Measurements from ENCODE around the gene TICAM2.
A peak's percentile ranks its signal among the peaks of the same experiment; 100 is the strongest.

Gene TICAM2

GRCh38 chr5:115625579-115626444 lies 23.5 kb upstream of the TICAM2 start, which contains the start of gene TMED7 (continued):
- peak; percentile 34; the same call in 1 of the 2 replicates for TF ChIP-seq ZNF610 (tag by site-specific recombination; IDR thresholded peaks at IDR 0.05; ENCODE audit: borderline replicate concordance)
- no peak for TF ChIP-seq ZNF548 (tag by site-specific recombination; IDR thresholded peaks at IDR 0.05)
- no peak for TF ChIP-seq SALL2 (tag by site-specific recombination; IDR thresholded peaks at IDR 0.05; ENCODE audit: borderline replicate concordance)
- no peak for TF ChIP-seq ZNF138 (tag by site-specific recombination; IDR thresholded peaks at IDR 0.05; ENCODE audit: borderline replicate concordance)
- TF ChIP-seq ZNF529 (tag by site-specific recombination; IDR thresholded peaks at IDR 0.05; ENCODE audit: insufficient replicate concordance) = no peak
- TF ChIP-seq ZNF488 (tag by site-specific recombination; IDR thresholded peaks at IDR 0.05) = no peak
- no peak; the same call in 1 of the 2 replicates for TF ChIP-seq ELK4 (IDR thresholded peaks at IDR 0.05; ENCODE audit: borderline replicate concordance, low read depth, low read length)
- TF ChIP-seq AEBP2 (tag by site-specific recombination; IDR thresholded peaks at IDR 0.05; ENCODE audit: borderline replicate concordance) = no peak
- TF ChIP-seq, protein P1, sequence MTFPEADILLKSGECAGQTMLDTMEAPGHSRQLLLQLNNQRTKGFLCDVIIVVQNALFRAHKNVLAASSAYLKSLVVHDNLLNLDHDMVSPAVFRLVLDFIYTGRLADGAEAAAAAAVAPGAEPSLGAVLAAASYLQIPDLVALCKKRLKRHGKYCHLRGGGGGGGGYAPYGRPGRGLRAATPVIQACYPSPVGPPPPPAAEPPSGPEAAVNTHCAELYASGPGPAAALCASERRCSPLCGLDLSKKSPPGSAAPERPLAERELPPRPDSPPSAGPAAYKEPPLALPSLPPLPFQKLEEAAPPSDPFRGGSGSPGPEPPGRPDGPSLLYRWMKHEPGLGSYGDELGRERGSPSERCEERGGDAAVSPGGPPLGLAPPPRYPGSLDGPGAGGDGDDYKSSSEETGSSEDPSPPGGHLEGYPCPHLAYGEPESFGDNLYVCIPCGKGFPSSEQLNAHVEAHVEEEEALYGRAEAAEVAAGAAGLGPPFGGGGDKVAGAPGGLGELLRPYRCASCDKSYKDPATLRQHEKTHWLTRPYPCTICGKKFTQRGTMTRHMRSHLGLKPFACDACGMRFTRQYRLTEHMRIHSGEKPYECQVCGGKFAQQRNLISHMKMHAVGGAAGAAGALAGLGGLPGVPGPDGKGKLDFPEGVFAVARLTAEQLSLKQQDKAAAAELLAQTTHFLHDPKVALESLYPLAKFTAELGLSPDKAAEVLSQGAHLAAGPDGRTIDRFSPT (tag by site-specific recombination; IDR thresholded peaks at IDR 0.05) = peak; percentile 82; the same call in 1 of the 2 replicates
- no peak for TF ChIP-seq GLI2 (tag by site-specific recombination; IDR thresholded peaks at IDR 0.05; ENCODE audit: borderline replicate concordance, low read depth)
- peak; percentile 98 for TF ChIP-seq KLF1 (tag by site-specific recombination; IDR thresholded peaks at IDR 0.05)
- TF ChIP-seq ZFP41 (tag by site-specific recombination; IDR thresholded peaks at IDR 0.05; ENCODE audit: borderline replicate concordance) = no peak
- TF ChIP-seq, protein P2, sequence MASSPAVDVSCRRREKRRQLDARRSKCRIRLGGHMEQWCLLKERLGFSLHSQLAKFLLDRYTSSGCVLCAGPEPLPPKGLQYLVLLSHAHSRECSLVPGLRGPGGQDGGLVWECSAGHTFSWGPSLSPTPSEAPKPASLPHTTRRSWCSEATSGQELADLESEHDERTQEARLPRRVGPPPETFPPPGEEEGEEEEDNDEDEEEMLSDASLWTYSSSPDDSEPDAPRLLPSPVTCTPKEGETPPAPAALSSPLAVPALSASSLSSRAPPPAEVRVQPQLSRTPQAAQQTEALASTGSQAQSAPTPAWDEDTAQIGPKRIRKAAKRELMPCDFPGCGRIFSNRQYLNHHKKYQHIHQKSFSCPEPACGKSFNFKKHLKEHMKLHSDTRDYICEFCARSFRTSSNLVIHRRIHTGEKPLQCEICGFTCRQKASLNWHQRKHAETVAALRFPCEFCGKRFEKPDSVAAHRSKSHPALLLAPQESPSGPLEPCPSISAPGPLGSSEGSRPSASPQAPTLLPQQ (tag by site-specific recombination; IDR thresholded peaks at IDR 0.05) = no peak
- TF ChIP-seq, protein P3, sequence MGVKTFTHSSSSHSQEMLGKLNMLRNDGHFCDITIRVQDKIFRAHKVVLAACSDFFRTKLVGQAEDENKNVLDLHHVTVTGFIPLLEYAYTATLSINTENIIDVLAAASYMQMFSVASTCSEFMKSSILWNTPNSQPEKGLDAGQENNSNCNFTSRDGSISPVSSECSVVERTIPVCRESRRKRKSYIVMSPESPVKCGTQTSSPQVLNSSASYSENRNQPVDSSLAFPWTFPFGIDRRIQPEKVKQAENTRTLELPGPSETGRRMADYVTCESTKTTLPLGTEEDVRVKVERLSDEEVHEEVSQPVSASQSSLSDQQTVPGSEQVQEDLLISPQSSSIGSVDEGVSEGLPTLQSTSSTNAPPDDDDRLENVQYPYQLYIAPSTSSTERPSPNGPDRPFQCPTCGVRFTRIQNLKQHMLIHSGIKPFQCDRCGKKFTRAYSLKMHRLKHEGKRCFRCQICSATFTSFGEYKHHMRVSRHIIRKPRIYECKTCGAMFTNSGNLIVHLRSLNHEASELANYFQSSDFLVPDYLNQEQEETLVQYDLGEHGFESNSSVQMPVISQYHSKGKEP (tag by site-specific recombination; IDR thresholded peaks at IDR 0.05) = no peak
- TF ChIP-seq TCF7L2 (IDR thresholded peaks at IDR 0.05; ENCODE audit: borderline replicate concordance, low read depth, low read length) = no peak
- TF ChIP-seq ZNF837 (tag by site-specific recombination; IDR thresholded peaks at IDR 0.05) = no peak
- no peak for TF ChIP-seq ZNF157 (tag by site-specific recombination; IDR thresholded peaks at IDR 0.05)
- peak; percentile 37; the same call in 1 of the 2 replicates for TF ChIP-seq GFI1B (tag by site-specific recombination; IDR thresholded peaks at IDR 0.05)
- TF ChIP-seq TRIM28 (IDR thresholded peaks at IDR 0.05; ENCODE audit: borderline replicate concordance, low read length) = no peak; the same call in 1 of the 2 replicates
- TF ChIP-seq ZNF324 (tag by site-specific recombination; IDR thresholded peaks at IDR 0.05) = peak; percentile 41; the same call in 1 of the 2 replicates
- no peak for TF ChIP-seq HOXA7 (CRISPR knock-in tag; IDR thresholded peaks at IDR 0.05; ENCODE audit: borderline replicate concordance)
- TF ChIP-seq, protein P4, sequence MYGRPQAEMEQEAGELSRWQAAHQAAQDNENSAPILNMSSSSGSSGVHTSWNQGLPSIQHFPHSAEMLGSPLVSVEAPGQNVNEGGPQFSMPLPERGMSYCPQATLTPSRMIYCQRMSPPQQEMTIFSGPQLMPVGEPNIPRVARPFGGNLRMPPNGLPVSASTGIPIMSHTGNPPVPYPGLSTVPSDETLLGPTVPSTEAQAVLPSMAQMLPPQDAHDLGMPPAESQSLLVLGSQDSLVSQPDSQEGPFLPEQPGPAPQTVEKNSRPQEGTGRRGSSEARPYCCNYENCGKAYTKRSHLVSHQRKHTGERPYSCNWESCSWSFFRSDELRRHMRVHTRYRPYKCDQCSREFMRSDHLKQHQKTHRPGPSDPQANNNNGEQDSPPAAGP (tag by site-specific recombination; IDR thresholded peaks at IDR 0.05) = 0 out of 2 replicates have a peak, but pooled peaks have one; percentile 20
- peak; percentile 45; the same call in 1 of the 2 replicates for TF ChIP-seq ZNF501 (tag by site-specific recombination; IDR thresholded peaks at IDR 0.05)
- no peak for TF ChIP-seq SETDB1 (IDR thresholded peaks at IDR 0.05; ENCODE audit: insufficient read length, low read length)
- no peak for TF ChIP-seq ZNF670 (tag by site-specific recombination; IDR thresholded peaks at IDR 0.05; ENCODE audit: low read depth)
- TF ChIP-seq ZNF785 (tag by site-specific recombination; IDR thresholded peaks at IDR 0.05) = no peak
- no peak for TF ChIP-seq ZNF624 (tag by site-specific recombination; IDR thresholded peaks at IDR 0.05)
- TF ChIP-seq GLIS1 (tag by site-specific recombination; IDR thresholded peaks at IDR 0.05) = peak; percentile 82
- no peak for TF ChIP-seq ZNF626 (tag by site-specific recombination; IDR thresholded peaks at IDR 0.05)

Data from HEK293 (cell line).